ENCODE data around the gene PROS1. TPM values are rescaled to one million over a fixed set of nuclear protein-coding genes. Genes with fewer than 3 reads are reported as not detected.
A peak's percentile ranks its signal among the peaks of the same experiment; 100 is the strongest.

PROS1 gene
- 10.7 TPM for polyA plus RNA-seq (2013, experiment 1 of 2)
- polyA plus RNA-seq (2013, experiment 2 of 2) = 10.7 TPM

GRCh38 chr3:93973131-93974126 is at the start of gene PROS1:
PROS1 (minus strand) TSS chr3:93973896; CDS start chr3:93973749, 147 bp downstream.
- no peak within 1 kb of the TSS for H2BK120ac ChIP-seq (ENCODE audit: low read depth, low read length)
- H2BK15ac ChIP-seq (ENCODE audit: low read length) = no peak within 1 kb of the TSS
- H3K23ac ChIP-seq (ENCODE audit: low read depth, low read length, poor library complexity) = no peak within 1 kb of the TSS
- no peak within 1 kb of the TSS for H3K27ac ChIP-seq (replicated peaks; ENCODE audit: low read length)
- H3K79me1 ChIP-seq (ENCODE audit: low read depth, low read length) = no peaks in the 10 kb centered on the region
- peak; percentile 56 for DNase-seq (ENCODE audit: low spot score)
- no peak within 1 kb of the TSS for H2AK5ac ChIP-seq (ENCODE audit: low read depth, low read length)
- H4K8ac ChIP-seq (ENCODE audit: low read depth, low read length) = no peak within 1 kb of the TSS
- peaks cover 2% of the 10 kb centered on the region in 2 donors for H3K4me1 ChIP-seq (ENCODE audit: control insufficient read depth in 2 of 2, insufficient read depth in 1 of 2, low read depth in 1 of 2, low read length in 2 of 2)
- H2BK5ac ChIP-seq (ENCODE audit: low read length) = no peak within 1 kb of the TSS
- H2AFZ ChIP-seq (ENCODE audit: low read length) = peak within 1 kb of the TSS; percentile 94
- peak within 1 kb of the TSS; percentile 87 for H3K9ac ChIP-seq (ENCODE audit: low read depth, low read length, poor library complexity)
- H3K14ac ChIP-seq (ENCODE audit: low read length) = no peak within 1 kb of the TSS
- H2BK12ac ChIP-seq (ENCODE audit: low read length) = no peak within 1 kb of the TSS
- H3K36me3 ChIP-seq (replicated peaks in 1 of 2; ENCODE audit: control insufficient read depth in 2 of 2, insufficient read depth in 2 of 2, low read length in 2 of 2) = peaks cover 0 to under 1% of the 10 kb centered on the region in 2 donors
- no peaks in the 10 kb centered on the region for H3K9me3 ChIP-seq (replicated peaks in 1 of 2; ENCODE audit: control insufficient read depth in 2 of 2, insufficient read depth in 1 of 2, low read depth in 1 of 2, low read length in 2 of 2)
- peak within 1 kb of the TSS; percentile 69 to 82 for H3K4me3 ChIP-seq (ENCODE audit: low read length in 2 of 2)
- peak within 1 kb of the TSS; percentile 90 for H3K18ac ChIP-seq (ENCODE audit: low read length)
- H3K4ac ChIP-seq (ENCODE audit: low read length) = no peak within 1 kb of the TSS
- peak within 1 kb of the TSS; percentile 56 for H4K91ac ChIP-seq (ENCODE audit: low read depth, low read length, poor library complexity)
- no CpG with 5 or more reads among the region's 53 CpGs for WGBS, 2 donors (ENCODE audit: extremely low coverage in 2 of 2, insufficient read length in 2 of 2, insufficient replicate concordance in 1 of 2)
- no peaks in the 10 kb centered on the region for H3K27me3 ChIP-seq (ENCODE audit: control insufficient read depth in 3 of 3, insufficient read depth in 3 of 3, low read depth in 1 of 3, low read length in 3 of 3)
- peak within 1 kb of the TSS; percentile 85 for H3K4me2 ChIP-seq (ENCODE audit: insufficient read depth, low read length, poor library complexity, severe bottlenecking)

GRCh38 chr3:94020293-94020692 is 46.6 kb upstream of the PROS1 start:
- Histone ChIP-seq H3K14ac (ENCODE audit: low read length) (no peak overlapping the region), H3K23ac (ENCODE audit: low read depth, low read length, poor library complexity) (no peak overlapping the region), H3K18ac (ENCODE audit: low read length) (no peak overlapping the region), H3K27me3 (ENCODE audit: control insufficient read depth in 3 of 3, insufficient read depth in 3 of 3, low read depth in 1 of 3, low read length in 3 of 3) (no peaks in the 10 kb centered on the region), H2AFZ (ENCODE audit: low read length) (no peak overlapping the region), H2BK120ac (ENCODE audit: low read depth, low read length) (no peak overlapping the region), H2AK5ac (ENCODE audit: low read depth, low read length) (no peak overlapping the region), H4K8ac (ENCODE audit: low read depth, low read length) (no peak overlapping the region), H2BK5ac (ENCODE audit: low read length) (no peak overlapping the region), H3K9me3 (replicated peaks in 1 of 2; ENCODE audit: control insufficient read depth in 2 of 2, insufficient read depth in 1 of 2, low read depth in 1 of 2, low read length in 2 of 2) (no peaks in the 10 kb centered on the region), H2BK15ac (ENCODE audit: low read length) (no peak overlapping the region), H2BK12ac (ENCODE audit: low read length) (no peak overlapping the region), H3K4ac (ENCODE audit: low read length) (no peak overlapping the region), H3K27ac (replicated peaks; ENCODE audit: low read length) (no peak overlapping the region), H3K36me3 (replicated peaks in 1 of 2; ENCODE audit: control insufficient read depth in 2 of 2, insufficient read depth in 2 of 2, low read length in 2 of 2) (peaks cover 0 to 7% of the 10 kb centered on the region in 2 donors), H3K4me3 (ENCODE audit: low read length in 2 of 2) (no peak overlapping the region), H4K91ac (ENCODE audit: low read depth, low read length, poor library complexity) (no peak overlapping the region), H3K4me1 (ENCODE audit: control insufficient read depth in 2 of 2, insufficient read depth in 1 of 2, low read depth in 1 of 2, low read length in 2 of 2) (no peaks in the 10 kb centered on the region), H3K4me2 (ENCODE audit: insufficient read depth, low read length, poor library complexity, severe bottlenecking) (no peak overlapping the region), H3K79me1 (ENCODE audit: low read depth, low read length) (no peaks in the 10 kb centered on the region), H3K9ac (ENCODE audit: low read depth, low read length, poor library complexity) (no peak overlapping the region)
- DNase-seq (ENCODE audit: low spot score) = no peak
- no CpG with 5 or more reads among the region's 3 CpGs for WGBS, 2 donors (ENCODE audit: extremely low coverage in 2 of 2, insufficient read length in 2 of 2, insufficient replicate concordance in 1 of 2)

- H2BK120ac ChIP-seq (ENCODE audit: low read depth, low read length) = no peak overlapping the region
These were observed 46.0 kb upstream of the PROS1 start for GRCh38 chr3:94019659-94020058.

GRCh38 chr3:94015025-94015424 is 41.3 kb upstream of the PROS1 start:
- DNase-seq (ENCODE audit: low spot score) = no peak
- no peak overlapping the region for H3K4me3 ChIP-seq (ENCODE audit: low read length in 2 of 2)
- no peak overlapping the region for H2AFZ ChIP-seq (ENCODE audit: low read length)
- no CpG with 5 or more reads among the region's 1 CpG for WGBS, 2 donors (ENCODE audit: extremely low coverage in 2 of 2, insufficient read length in 2 of 2, insufficient replicate concordance in 1 of 2)
- no peak overlapping the region for H3K4me2 ChIP-seq (ENCODE audit: insufficient read depth, low read length, poor library complexity, severe bottlenecking)
- H3K9ac ChIP-seq (ENCODE audit: low read depth, low read length, poor library complexity) = no peak overlapping the region
- H4K8ac ChIP-seq (ENCODE audit: low read depth, low read length) = no peak overlapping the region
- H3K9me3 ChIP-seq (replicated peaks in 1 of 2; ENCODE audit: control insufficient read depth in 2 of 2, insufficient read depth in 1 of 2, low read depth in 1 of 2, low read length in 2 of 2) = no peaks in the 10 kb centered on the region
- H2BK120ac ChIP-seq (ENCODE audit: low read depth, low read length) = no peak overlapping the region
- no peak overlapping the region for H3K14ac ChIP-seq (ENCODE audit: low read length)
- H3K27ac ChIP-seq (replicated peaks; ENCODE audit: low read length) = no peak overlapping the region
- no peak overlapping the region for H4K91ac ChIP-seq (ENCODE audit: low read depth, low read length, poor library complexity)
- H2BK5ac ChIP-seq (ENCODE audit: low read length) = no peak overlapping the region
- H3K79me1 ChIP-seq (ENCODE audit: low read depth, low read length) = no peaks in the 10 kb centered on the region
- no peak overlapping the region for H2BK15ac ChIP-seq (ENCODE audit: low read length)
- H3K27me3 ChIP-seq (ENCODE audit: control insufficient read depth in 3 of 3, insufficient read depth in 3 of 3, low read depth in 1 of 3, low read length in 3 of 3) = no peaks in the 10 kb centered on the region
- H2AK5ac ChIP-seq (ENCODE audit: low read depth, low read length) = no peak overlapping the region
- no peak overlapping the region for H3K18ac ChIP-seq (ENCODE audit: low read length)
- H3K23ac ChIP-seq (ENCODE audit: low read depth, low read length, poor library complexity) = no peak overlapping the region
- no peaks in the 10 kb centered on the region for H3K4me1 ChIP-seq (ENCODE audit: control insufficient read depth in 2 of 2, insufficient read depth in 1 of 2, low read depth in 1 of 2, low read length in 2 of 2)
- no peak overlapping the region for H2BK12ac ChIP-seq (ENCODE audit: low read length)
- H3K36me3 ChIP-seq (replicated peaks in 1 of 2; ENCODE audit: control insufficient read depth in 2 of 2, insufficient read depth in 2 of 2, low read length in 2 of 2) = peaks cover 0 to 13% of the 10 kb centered on the region in 2 donors
- no peak overlapping the region for H3K4ac ChIP-seq (ENCODE audit: low read length)

More at GRCh38 chr3:94019659-94020058, 46.0 kb upstream of the PROS1 start:
- H2AK5ac ChIP-seq (ENCODE audit: low read depth, low read length) = no peak overlapping the region
- H2BK12ac ChIP-seq (ENCODE audit: low read length) = no peak overlapping the region
- H3K79me1 ChIP-seq (ENCODE audit: low read depth, low read length) = no peaks in the 10 kb centered on the region
- H3K4ac ChIP-seq (ENCODE audit: low read length) = no peak overlapping the region
- no peak overlapping the region for H4K8ac ChIP-seq (ENCODE audit: low read depth, low read length)
- no peaks in the 10 kb centered on the region for H3K27me3 ChIP-seq (ENCODE audit: control insufficient read depth in 3 of 3, insufficient read depth in 3 of 3, low read depth in 1 of 3, low read length in 3 of 3)
- WGBS, 2 donors (ENCODE audit: extremely low coverage in 2 of 2, insufficient read length in 2 of 2, insufficient replicate concordance in 1 of 2) = no CpG with 5 or more reads among the region's 2 CpGs
- H4K91ac ChIP-seq (ENCODE audit: low read depth, low read length, poor library complexity) = no peak overlapping the region
- H3K9me3 ChIP-seq (replicated peaks in 1 of 2; ENCODE audit: control insufficient read depth in 2 of 2, insufficient read depth in 1 of 2, low read depth in 1 of 2, low read length in 2 of 2) = no peaks in the 10 kb centered on the region
- no peak overlapping the region for H3K27ac ChIP-seq (replicated peaks; ENCODE audit: low read length)
- H3K9ac ChIP-seq (ENCODE audit: low read depth, low read length, poor library complexity) = no peak overlapping the region
- H3K18ac ChIP-seq (ENCODE audit: low read length) = no peak overlapping the region
- peaks cover 0 to 7% of the 10 kb centered on the region in 2 donors for H3K36me3 ChIP-seq (replicated peaks in 1 of 2; ENCODE audit: control insufficient read depth in 2 of 2, insufficient read depth in 2 of 2, low read length in 2 of 2)
- no peak overlapping the region for H2BK15ac ChIP-seq (ENCODE audit: low read length)
- H2AFZ ChIP-seq (ENCODE audit: low read length) = no peak overlapping the region
- H3K14ac ChIP-seq (ENCODE audit: low read length) = no peak overlapping the region
- H3K4me2 ChIP-seq (ENCODE audit: insufficient read depth, low read length, poor library complexity, severe bottlenecking) = no peak overlapping the region
- no peak overlapping the region for H2BK5ac ChIP-seq (ENCODE audit: low read length)
- H3K23ac ChIP-seq (ENCODE audit: low read depth, low read length, poor library complexity) = no peak overlapping the region
- no peaks in the 10 kb centered on the region for H3K4me1 ChIP-seq (ENCODE audit: control insufficient read depth in 2 of 2, insufficient read depth in 1 of 2, low read depth in 1 of 2, low read length in 2 of 2)
- no peak for DNase-seq (ENCODE audit: low spot score)
- H3K4me3 ChIP-seq (ENCODE audit: low read length in 2 of 2) = no peak overlapping the region

All from neuronal stem cell (in vitro differentiated cells).